HCT116 (cell line): ENCODE data around the gene ZNF84. TPM values are rescaled to one million over a fixed set of nuclear protein-coding genes. Genes with fewer than 3 reads are reported as not detected.

Experiments used
- ATAC-seq: fragments of 200-7000 bp; cut with Tn5 transposase; 2 replicates; pipeline ENCODE4 v1.9.1; 2020; ENCODE audit warnings: mild to moderate bottlenecking, moderate library complexity
- BruUV-seq: library from RNA; stranded (reverse); fragments of 400-500 nt; replicated peaks from 2 replicates; lab custom pipeline; 2021; lab: Mats Ljungman, UMichigan
- CTCF ChIA-PET: fragments of 300-600 bp; sonication (Branson Sonifier 250); formaldehyde crosslinking; loops from one replicate; lab custom pipeline; 2021; ENCODE audit warnings: antibody characterized with exemption; lab: Charles Lee
- POLR2A ChIA-PET: fragments of 300-600, 350-600 bp; sonication (Branson Sonifier 250); formaldehyde crosslinking; loops from one replicate; lab custom pipeline; 2021; ENCODE audit warnings: antibody characterized with exemption; lab: Charles Lee
- RAD21 ChIA-PET, 2 experiments: fragments of 300-600 bp; sonication (Branson Sonifier 250); formaldehyde crosslinking; loops; one replicate each; lab custom pipeline; 2023; ENCODE audit warnings: low total read pairs in 2 of 2; ENCODE audit not compliant: uncharacterized antibody in 2 of 2, unreplicated experiment in 2 of 2, low non-redundant PET in 1 of 2; lab: Charles Lee
- DNase-seq: peaks from one replicate; pipeline ENCODE4 v3.0.0-alpha.2; 2010; ENCODE audit warnings: low read depth, low spot score
- H2AFZ ChIP-seq: fragments of 200-600 bp; shearing (Covaris generic), sonication (generic); 2 replicates; pipeline ENCODE4 v1.6.1; 2017; ENCODE audit warnings: low read depth, mixed run types, mixed read lengths, antibody characterized with exemption, low read length; ENCODE audit not compliant: poor library complexity, severe bottlenecking
- H3K27ac ChIP-seq: 2 replicates; pipeline ENCODE4 v1.5.1; 2012; ENCODE audit warnings: low read depth, low read length
- H3K27me3 ChIP-seq: fragments of 200-600 bp; sonication (generic); 2 replicates; pipeline ENCODE4 v1.6.1; 2016; ENCODE audit warnings: mixed run types, low read length, mixed read lengths; ENCODE audit not compliant: insufficient read depth
- H3K36me3 ChIP-seq, 2 experiments: fragments of 200-500 bp in 1 of 2; fragments of 200-600 bp in 1 of 2; sonication (Bioruptor generic) in 1 of 2; sonication (generic) in 1 of 2; 2 replicates each; pipeline versions ENCODE4 v1.5.1 to v1.6.1; 2014 to 2016; ENCODE audit warnings: low read length in 2 of 2, inconsistent platforms in 1 of 2, mixed read lengths in 1 of 2, mixed run types in 1 of 2; ENCODE audit not compliant: insufficient read depth in 2 of 2, control insufficient read depth in 1 of 2
- H3K4me1 ChIP-seq, 2 experiments: fragments of 200-600 bp in 1 of 2; sonication (generic) in 1 of 2; 2 replicates each; pipeline versions ENCODE4 v1.5.1 to v1.6.1; 2012 to 2017; ENCODE audit warnings: low read length in 2 of 2, inconsistent platforms in 1 of 2, mild to moderate bottlenecking in 1 of 2, mixed read lengths in 1 of 2, mixed run types in 1 of 2, moderate library complexity in 1 of 2; ENCODE audit not compliant: insufficient read depth in 2 of 2, control insufficient read depth in 1 of 2
- H3K4me2 ChIP-seq: fragments of 200-600 bp; sonication (generic); 2 replicates; pipeline ENCODE4 v1.6.1; 2017; ENCODE audit warnings: mixed run types, low read length, mixed read lengths
- H3K4me3 ChIP-seq, 2 experiments: fragments of 200-600 bp in 1 of 2; sonication (generic) in 1 of 2; replicated peaks in 1 of 2; 2 replicates each; pipeline ENCODE4 v1.5.1; 2011 to 2016; ENCODE audit warnings: low read length in 2 of 2, control low read depth in 1 of 2, low read depth in 1 of 2, mild to moderate bottlenecking in 1 of 2, mixed read lengths in 1 of 2, mixed run types in 1 of 2
- H3K79me2 ChIP-seq: fragments of 200-600 bp; sonication (generic); 2 replicates; pipeline ENCODE4 v1.6.1; 2017; ENCODE audit warnings: mild to moderate bottlenecking, mixed run types, low read length, moderate library complexity, mixed read lengths; ENCODE audit not compliant: insufficient read depth
- H3K9ac ChIP-seq: fragments of 200-600 bp; sonication (generic); 2 replicates; pipeline ENCODE4 v1.6.1; 2016; ENCODE audit warnings: low read length, mixed read lengths
- H3K9me2 ChIP-seq: fragments of 200-600 bp; sonication (generic), shearing (Covaris generic); 2 replicates; pipeline ENCODE4 v1.6.1; 2017; ENCODE audit warnings: mixed run types, mild to moderate bottlenecking, moderate library complexity; ENCODE audit not compliant: insufficient read depth
- H3K9me3 ChIP-seq, 2 experiments: fragments of 200-500 bp in 1 of 2; fragments of 200-600 bp in 1 of 2; sonication (Bioruptor generic) in 1 of 2; sonication (generic) in 1 of 2; 2 replicates each; pipeline ENCODE4 v1.6.1; 2014 to 2017; ENCODE audit warnings: low read length in 2 of 2, mixed read lengths in 2 of 2, inconsistent platforms in 1 of 2, low read depth in 1 of 2, mild to moderate bottlenecking in 1 of 2, mixed run types in 1 of 2, moderate library complexity in 1 of 2; ENCODE audit not compliant: control insufficient read depth in 1 of 2, insufficient read depth in 1 of 2
- H4K20me1 ChIP-seq: fragments of 200-600 bp; sonication (generic), shearing (Covaris generic); 2 replicates; pipeline ENCODE4 v1.6.1; 2017; ENCODE audit warnings: mixed run types, mild to moderate bottlenecking, moderate library complexity; ENCODE audit not compliant: insufficient read depth
- EGR1 ChIP-seq: IDR thresholded peaks from 2 replicates; pipeline ENCODE4 v1.6.1; 2012; ENCODE audit warnings: low read depth
- ELF1 ChIP-seq: IDR thresholded peaks from 2 replicates; pipeline ENCODE4 v1.6.1; 2012; ENCODE audit warnings: low read depth, borderline replicate concordance
- EZH2 ChIP-seq: fragments of 200-600 bp; sonication (generic); IDR thresholded peaks from 2 replicates; pipeline ENCODE4 v1.6.1; 2017; ENCODE audit warnings: antibody characterized with exemption, mixed run types
- EZH2phosphoT487 ChIP-seq: fragments of 200-600 bp; IDR thresholded peaks from 2 replicates; pipeline ENCODE4 v1.6.1; 2018; ENCODE audit warnings: antibody characterized with exemption, borderline replicate concordance
- FOSL1 ChIP-seq: IDR thresholded peaks from 2 replicates; pipeline ENCODE4 v1.6.1; 2012; ENCODE audit warnings: low read depth
- POLR2AphosphoS5 ChIP-seq: IDR thresholded peaks from 2 replicates; pipeline ENCODE4 v1.6.1; 2011; ENCODE audit warnings: mild to moderate bottlenecking, low read depth, low read length, moderate library complexity
- SIN3A ChIP-seq: IDR thresholded peaks from 2 replicates; pipeline ENCODE4 v1.6.1; 2012; ENCODE audit warnings: low read depth
- SP1 ChIP-seq: IDR thresholded peaks from 2 replicates; pipeline ENCODE4 v1.6.1; 2012; ENCODE audit warnings: low read depth
- SRF ChIP-seq: IDR thresholded peaks from 2 replicates; pipeline ENCODE4 v1.6.1; 2012; ENCODE audit warnings: low read depth
- TCF7L2 ChIP-seq: IDR thresholded peaks from 2 replicates; pipeline ENCODE4 v1.7.0; 2011; ENCODE audit warnings: borderline replicate concordance, inconsistent platforms; ENCODE audit not compliant: insufficient read depth, insufficient read length; ENCODE audit errors: extremely low read depth
- YY1 ChIP-seq: IDR thresholded peaks from 2 replicates; pipeline ENCODE4 v1.6.1; 2011; ENCODE audit warnings: low read length, low read depth, moderate library complexity, mild to moderate bottlenecking; ENCODE audit not compliant: insufficient replicate concordance; ENCODE audit errors: extremely low read depth
- ZFX ChIP-seq: fragments of 450-650 bp; IDR thresholded peaks from 2 replicates; pipeline ENCODE4 v1.6.1; 2017
- intact Hi-C: fragments of 100-400 bp; cut with micrococcal nuclease; formaldehyde crosslinking; loops from 2 replicates; pipeline ENCODE4 v1.10.0; 2022
- total RNA-seq: library from RNA; stranded (reverse); gene quantifications from one replicate; pipeline ENCODE4 v1.2.1, GENCODE V29; 2021; ENCODE audit not compliant: unreplicated experiment
- TF ChIP-seq, protein P1 (sequence below): IDR thresholded peaks from 2 replicates; pipeline ENCODE4 v1.6.1; 2011; ENCODE audit warnings: mild to moderate bottlenecking, low read length, moderate library complexity; ENCODE audit not compliant: insufficient replicate concordance; ENCODE audit errors: extremely low read depth
- TF ChIP-seq, protein P2 (sequence below): IDR thresholded peaks from 2 replicates; pipeline ENCODE4 v1.6.1; 2012
- TF ChIP-seq, protein P3 (sequence below): IDR thresholded peaks from 2 replicates; pipeline ENCODE4 v1.6.1; 2012

ZNF84 gene
- total RNA-seq, 1 experiment from 2014 or later: 9.8 TPM

DNA sequence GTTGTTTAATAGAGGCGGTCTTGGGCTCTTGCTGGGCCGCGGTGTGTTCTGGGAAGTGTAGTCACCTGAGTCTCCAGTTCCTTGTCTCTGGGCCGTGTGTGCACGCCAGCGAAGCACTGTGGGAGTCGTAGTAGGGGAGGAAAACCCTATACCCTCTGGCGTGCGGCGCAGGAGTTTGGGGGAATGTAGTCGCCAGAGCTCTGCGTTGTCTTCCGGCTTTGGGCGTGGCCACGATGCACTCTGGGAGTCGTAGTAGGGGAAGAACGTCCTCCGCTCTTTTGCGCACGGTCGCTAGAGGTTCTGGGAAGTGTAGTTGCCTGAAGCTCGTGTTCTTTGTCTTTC, 42.7 kb downstream of the ZNF84 start:
- H4K20me1 ChIP-seq: no peaks in the 10 kb centered on the region
- no peaks in the 10 kb centered on the region for H3K9me2 ChIP-seq
- DNase-seq (no peak), ATAC-seq (no peak)
- no peak for TF ChIP-seq EZH2
- no peak for TF ChIP-seq POLR2AphosphoS5
- TF ChIP-seq, protein P1, sequence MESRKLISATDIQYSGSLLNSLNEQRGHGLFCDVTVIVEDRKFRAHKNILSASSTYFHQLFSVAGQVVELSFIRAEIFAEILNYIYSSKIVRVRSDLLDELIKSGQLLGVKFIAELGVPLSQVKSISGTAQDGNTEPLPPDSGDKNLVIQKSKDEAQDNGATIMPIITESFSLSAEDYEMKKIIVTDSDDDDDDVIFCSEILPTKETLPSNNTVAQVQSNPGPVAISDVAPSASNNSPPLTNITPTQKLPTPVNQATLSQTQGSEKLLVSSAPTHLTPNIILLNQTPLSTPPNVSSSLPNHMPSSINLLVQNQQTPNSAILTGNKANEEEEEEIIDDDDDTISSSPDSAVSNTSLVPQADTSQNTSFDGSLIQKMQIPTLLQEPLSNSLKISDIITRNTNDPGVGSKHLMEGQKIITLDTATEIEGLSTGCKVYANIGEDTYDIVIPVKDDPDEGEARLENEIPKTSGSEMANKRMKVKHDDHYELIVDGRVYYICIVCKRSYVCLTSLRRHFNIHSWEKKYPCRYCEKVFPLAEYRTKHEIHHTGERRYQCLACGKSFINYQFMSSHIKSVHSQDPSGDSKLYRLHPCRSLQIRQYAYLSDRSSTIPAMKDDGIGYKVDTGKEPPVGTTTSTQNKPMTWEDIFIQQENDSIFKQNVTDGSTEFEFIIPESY: no peak
- TF ChIP-seq EGR1: no peak
- no peak for TF ChIP-seq SRF
- no peak for TF ChIP-seq TCF7L2
- TF ChIP-seq ZFX: no peak
- no peak for TF ChIP-seq ELF1
- TF ChIP-seq FOSL1: no peak
- TF ChIP-seq, protein P2, sequence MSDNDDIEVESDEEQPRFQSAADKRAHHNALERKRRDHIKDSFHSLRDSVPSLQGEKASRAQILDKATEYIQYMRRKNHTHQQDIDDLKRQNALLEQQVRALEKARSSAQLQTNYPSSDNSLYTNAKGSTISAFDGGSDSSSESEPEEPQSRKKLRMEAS: no peak
- TF ChIP-seq SIN3A: no peak
- no peak for TF ChIP-seq YY1
- TF ChIP-seq SP1: no peak
- TF ChIP-seq EZH2phosphoT487: no peak
- TF ChIP-seq, protein P3, sequence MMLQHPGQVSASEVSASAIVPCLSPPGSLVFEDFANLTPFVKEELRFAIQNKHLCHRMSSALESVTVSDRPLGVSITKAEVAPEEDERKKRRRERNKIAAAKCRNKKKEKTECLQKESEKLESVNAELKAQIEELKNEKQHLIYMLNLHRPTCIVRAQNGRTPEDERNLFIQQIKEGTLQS: no peak
- POLR2A ChIA-PET: no interaction called here
- RAD21 ChIA-PET: no interaction called here
- no peak overlapping the region for H3K27ac ChIP-seq
- H3K4me3 ChIP-seq: no peak overlapping the region
- H3K79me2 ChIP-seq: no peaks in the 10 kb centered on the region
- H2AFZ ChIP-seq: no peak overlapping the region
- H3K36me3 ChIP-seq: no peaks in the 10 kb centered on the region
- no peak overlapping the region for H3K9ac ChIP-seq
- H3K4me2 ChIP-seq: no peak overlapping the region
- no TSS peak for BruUV-seq
- H3K9me3 ChIP-seq: peaks cover 4 to 15% of the 10 kb centered on the region in 2 experiments; a peak in 2 of 4 replicates
- no peaks in the 10 kb centered on the region for H3K4me1 ChIP-seq
- intact Hi-C loops: no loop called here
- H3K27me3 ChIP-seq: no peaks in the 10 kb centered on the region
- CTCF ChIA-PET: no interaction called here
